GM19328 (cell line): Measurements from ENCODE around the gene HAAO.
A peak's percentile ranks its signal among the peaks of the same experiment; 100 is the strongest.

Experiments used
- ATAC-seq: cut with Tn5 transposase; IDR thresholded peaks from one replicate; pipeline ENCODE4 v1.9.1; 2021; ENCODE audit warnings: mild to moderate bottlenecking, moderate library complexity; ENCODE audit not compliant: unreplicated experiment

Gene HAAO

DNA sequence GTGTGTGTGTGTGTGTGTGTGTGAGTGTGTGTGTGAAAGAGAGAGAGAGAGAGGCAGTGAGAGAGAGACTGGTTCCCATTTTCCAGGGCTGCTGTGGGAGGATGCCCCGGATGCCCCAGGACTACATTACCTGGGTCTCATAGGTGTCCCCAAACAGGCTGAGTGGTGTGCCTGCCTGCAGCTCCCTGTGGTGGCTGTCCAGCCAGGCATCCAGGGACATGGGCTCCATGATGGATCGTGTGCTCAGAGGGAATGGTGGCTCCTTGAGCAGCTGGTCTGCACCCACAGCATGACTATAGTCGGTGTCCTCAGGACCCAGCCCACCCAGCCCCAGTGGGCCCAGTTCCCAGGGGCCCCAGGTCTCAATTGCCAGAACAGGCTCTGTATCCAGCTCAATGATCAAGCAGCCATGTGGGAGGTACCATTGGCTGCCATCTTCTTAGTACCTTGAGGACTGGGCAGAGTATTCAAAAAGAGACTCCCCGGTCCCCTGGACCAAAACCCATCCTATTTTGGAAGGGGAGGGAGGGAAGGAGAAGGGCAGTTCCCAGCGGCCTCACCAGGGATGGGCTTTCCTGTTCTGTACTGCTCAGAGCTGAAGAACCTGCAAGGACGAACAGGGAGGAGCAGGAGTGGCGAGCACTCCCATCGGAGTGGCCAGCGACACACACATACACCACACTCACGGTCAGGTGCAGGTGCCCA, 22.6 kb downstream of the HAAO start:
- ATAC-seq: no peak

GRCh38 chr2:42768706-42769256, 23.6 kb downstream of the HAAO start:
- no peak for ATAC-seq

DNA sequence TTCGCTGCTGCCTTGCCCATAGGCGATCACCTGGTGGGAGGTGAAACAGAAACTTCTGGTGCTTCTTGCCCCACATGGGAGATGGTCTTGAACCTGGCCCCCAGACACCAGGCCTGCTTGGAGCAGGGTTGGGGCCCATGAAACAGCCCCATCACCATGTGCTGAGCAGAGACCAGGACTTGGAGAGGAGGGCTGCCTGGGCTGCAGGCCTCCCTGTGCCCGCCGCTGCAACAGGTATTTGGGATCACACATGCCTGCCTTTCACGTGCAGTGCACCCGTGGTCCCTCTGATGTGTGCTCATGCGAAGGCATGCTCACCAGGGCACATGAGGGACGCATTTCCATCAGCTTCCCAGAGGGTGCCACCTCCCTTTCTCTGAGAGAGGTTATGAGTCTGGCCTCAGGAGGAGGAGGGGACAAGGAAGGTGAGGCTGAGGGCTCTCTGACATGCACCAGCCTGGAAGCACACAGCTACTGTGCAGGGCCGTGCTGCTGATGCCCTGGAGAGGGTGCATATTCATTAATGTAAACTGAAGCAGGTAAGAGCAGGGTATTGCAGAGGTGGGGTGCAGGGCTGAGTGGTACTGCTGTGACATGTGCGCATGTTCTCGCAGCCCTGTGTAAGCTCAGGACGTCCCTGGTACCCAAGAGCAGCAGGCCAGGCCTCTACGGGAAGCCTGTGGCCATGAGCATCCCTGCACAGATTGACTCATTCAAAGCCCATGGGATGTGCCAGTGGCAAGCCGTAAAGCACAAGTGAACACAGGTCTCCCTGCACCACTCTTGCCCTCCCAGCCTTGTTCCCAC, 24.3 kb downstream of the HAAO start:
- no peak for ATAC-seq

DNA sequence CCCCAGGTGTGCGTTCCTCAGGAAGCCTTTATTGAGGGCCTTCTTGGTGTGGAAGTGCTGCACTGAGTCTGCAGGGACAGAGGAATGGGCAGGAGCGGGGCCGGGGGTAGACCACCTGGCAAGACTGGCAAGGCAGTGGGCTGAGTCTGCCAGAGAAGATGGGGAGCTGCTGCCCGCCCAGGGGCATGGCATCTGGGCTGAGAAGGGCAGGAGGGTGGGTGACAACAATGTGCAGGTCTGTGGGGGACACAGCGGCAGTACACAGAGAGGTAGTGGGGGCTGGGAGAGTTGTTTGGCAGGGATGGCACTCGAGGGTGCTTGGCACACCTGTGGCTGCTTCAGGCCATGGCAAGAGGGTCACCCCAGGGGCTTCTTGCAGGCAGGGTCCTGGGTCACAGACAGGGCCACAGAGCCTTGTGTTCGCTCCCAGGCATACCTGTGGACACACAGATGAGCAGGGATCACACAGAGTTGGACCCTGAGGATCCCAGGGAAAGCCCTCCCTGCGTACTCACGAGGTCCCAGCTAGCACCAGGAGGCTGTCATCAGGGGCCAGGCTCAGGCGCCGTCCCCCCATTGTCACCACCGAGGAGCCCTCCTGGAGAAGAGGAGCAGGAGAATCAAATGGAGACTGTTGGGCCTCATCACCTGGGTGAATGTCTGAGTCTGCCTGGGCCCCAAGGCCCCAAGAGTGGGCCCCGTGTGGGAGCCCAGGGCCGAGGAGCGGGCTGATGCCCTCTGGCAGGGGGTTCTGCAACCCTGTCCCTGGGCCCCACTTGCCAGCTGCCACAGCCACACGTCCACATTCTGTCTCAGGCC, 25.1 kb downstream of the HAAO start:
- ATAC-seq: no peak

DNA sequence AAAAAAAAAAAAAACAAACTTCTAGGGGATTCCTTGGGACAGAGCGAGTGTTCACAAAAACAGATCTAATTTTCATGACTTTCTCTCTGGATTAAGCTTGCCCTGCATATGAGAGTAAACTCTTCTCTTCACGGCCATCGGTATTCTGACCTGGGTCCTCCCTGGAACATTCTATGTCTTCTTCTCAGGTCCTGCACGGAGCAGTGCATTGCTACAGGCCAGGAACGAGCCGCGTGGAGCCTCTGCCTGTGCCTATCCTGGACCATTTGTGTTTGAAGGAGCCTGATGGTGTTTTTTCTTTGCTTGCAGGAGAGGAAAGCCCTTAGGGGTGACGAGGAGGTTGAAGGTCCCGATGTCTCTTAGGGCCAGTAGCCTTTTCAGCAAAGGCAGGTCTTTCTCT, 26.7 kb downstream of the HAAO start:
- no peak for ATAC-seq

GRCh38 chr2:42764901-42765300, 27.5 kb downstream of the HAAO start:
- ATAC-seq: no peak

DNA sequence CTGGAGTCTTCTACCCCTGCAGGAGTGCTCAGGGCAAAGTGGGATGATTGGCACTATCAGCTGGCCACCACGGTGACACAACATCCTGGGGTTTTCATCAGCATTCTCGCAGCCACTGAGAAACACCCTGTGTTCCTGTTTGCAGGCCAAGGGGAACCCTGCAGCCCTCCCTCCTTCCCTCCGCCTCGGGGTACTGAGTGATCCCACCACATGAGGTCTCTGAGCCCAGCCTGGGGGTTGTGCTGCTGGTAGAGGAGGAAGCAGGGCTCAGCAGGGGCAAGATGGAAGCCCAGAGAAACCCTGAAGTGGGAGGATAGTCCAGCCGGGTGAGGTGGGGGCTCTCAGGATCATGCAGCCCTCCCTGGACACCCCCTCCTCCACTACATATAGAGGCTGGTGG, 28.3 kb downstream of the HAAO start, which contains the start of gene OXER1:
Gene OXER1, minus strand, starts transcription at position 40 of the 400 bp plus-strand sequence. CDS start 73 bp downstream, outside the sequence.
- no peak for ATAC-seq

DNA sequence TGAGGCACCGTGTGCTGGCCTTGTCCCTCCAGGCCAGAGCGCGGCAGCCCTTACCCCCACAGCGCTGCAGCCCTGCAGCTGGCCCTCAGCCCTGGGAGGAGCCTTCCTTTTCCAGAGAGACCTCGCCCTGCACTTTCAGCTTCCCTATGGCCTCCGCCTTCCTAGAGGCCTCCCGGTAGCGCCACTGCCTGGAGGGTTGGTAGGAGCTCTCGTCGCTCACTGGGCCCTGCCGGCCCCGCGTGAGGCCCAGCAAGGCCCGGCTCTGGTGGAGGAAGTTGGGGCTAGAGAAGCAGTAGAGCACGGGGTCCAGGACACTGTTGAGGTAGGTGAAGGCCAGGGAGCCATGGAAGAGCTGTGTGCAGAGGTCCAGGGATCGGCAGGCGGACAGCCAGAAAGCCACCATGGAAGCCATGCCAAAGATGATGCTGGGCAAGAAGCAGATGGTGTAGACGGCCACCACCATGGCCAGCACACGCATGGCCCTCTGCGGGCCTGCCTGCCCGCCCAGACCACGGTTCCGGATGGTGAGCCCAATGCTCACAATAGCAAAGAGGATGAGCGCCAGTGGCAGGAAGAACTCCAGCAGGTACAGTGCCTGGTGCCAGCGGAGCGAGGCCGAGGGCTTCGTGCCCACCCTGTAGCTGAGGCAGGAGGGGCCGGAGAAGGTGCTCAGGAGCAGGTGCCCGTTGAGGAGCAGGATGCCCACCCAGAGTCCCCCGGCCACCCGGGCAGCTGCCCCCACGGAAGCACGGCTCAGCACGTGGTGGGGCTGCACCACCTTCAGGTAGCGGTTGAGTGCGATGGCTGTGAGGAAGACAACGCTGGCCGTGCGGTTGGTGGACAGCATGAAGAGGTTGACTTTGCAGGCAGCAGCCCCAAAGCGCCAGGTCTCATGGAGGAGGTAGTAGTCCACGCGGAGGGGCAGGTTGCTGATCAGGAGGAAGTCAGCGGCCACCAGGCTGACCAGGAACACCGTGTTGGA, 29.3 kb downstream of the HAAO start:
- no peak for ATAC-seq

DNA sequence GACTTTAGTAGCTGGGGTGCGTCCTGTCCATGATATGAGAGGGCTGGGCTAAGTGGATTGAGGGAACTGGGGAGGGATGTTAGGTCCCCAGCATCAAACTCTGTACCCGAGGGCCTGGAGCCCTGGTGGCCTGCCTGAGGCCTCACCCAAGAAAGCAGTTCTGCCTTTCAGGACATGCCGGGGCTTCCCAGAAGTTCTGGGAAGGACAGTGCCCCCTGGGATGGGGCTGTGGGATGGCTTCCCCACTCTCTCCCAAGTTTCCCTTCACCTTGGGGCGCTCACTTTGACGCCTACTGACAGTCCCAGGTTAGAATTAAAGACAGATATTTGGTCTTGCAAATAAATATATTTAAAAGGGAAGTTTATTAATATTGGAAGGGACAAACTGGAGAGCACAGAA, 30.2 kb downstream of the HAAO start:
- no peak for ATAC-seq

DNA sequence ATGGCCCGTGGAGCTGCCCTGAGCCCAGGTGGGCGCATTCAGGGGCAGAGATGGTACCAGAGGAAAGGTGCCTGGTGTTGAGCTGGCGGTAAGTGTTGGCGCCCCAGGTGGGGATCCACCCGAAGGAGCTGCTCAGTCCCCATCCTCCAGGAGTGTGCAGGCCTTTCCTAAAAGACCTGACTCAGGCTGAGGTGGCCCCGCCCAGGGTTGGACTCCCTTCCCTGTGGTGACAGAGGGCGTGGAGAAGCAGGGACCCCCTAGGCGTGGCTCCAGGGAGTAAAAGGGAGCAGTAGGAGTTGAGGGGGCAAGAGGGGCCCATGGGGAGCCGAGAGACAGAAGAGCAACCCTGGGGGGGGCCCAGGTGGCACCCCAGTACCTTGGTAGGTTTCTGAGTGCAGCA, 30.8 kb downstream of the HAAO start:
- no peak for ATAC-seq

GRCh38 chr2:42758751-42759150, 33.6 kb downstream of the HAAO start:
- ATAC-seq: no peak

DNA sequence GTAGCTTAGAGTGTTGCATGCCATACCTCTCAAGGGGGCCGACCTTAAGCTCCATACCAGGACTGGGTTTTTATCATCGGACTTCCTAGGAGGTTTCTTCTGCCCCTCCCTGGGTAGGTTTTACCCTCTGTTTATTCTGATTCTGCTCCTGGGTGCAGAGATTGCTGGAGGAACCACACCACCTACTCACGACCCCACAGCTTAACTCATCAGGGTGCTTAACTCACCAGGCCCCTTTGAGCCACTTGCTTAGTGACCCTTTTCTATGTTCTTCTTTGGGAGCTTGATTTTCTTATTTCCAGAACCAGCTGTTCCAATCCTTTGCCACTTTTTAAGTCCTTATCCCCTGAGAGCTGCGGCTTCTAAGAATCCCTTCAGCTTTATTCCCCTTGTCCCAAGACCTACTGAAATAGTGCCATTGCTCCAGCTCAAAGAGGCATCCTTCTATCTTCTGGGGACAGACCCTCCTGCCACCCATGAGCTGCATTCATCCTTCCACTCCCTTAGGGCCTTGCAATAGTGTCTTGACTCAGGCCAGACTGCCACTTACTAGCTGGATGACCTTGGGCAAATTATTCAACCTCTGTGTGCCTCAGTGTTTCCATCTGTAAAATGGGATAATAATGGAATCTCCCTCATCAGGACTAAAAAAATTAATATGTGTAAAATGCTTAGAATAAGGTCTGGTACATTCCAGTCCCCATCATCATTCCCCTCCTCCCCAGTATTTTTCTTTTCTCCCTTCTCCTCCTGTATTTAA, 34.2 kb downstream of the HAAO start:
- no peak for ATAC-seq

DNA sequence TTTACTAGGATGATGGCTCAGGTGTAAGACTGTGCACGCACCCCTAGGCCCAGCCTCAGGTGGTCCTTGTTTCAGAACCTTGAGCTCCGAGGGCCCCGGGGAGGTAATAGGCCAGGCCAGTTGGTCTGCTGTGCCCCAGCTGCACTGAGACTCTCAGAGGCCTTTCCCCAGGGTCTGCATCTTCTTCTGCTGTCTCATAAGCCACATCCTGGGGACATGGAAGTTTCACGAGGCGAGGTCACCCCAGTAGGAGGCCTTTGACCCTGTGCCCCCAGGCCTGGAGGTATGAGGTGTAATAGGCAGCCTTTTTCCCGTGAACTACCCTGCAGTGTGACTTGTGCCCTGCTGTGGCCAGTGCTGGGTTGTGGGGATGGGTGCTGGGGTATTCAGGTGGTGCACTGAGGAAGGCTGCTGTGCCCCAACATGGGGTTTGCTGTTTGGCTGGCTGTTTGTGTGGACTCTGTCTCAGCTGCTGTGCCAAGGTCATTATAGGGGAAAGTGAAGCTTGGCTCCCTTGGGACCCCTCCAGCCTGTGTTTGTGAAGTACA, 35.3 kb downstream of the HAAO start:
- ATAC-seq: no peak

GRCh38 chr2:42756150-42756775, 36.1 kb downstream of the HAAO start:
- no peak for ATAC-seq

DNA sequence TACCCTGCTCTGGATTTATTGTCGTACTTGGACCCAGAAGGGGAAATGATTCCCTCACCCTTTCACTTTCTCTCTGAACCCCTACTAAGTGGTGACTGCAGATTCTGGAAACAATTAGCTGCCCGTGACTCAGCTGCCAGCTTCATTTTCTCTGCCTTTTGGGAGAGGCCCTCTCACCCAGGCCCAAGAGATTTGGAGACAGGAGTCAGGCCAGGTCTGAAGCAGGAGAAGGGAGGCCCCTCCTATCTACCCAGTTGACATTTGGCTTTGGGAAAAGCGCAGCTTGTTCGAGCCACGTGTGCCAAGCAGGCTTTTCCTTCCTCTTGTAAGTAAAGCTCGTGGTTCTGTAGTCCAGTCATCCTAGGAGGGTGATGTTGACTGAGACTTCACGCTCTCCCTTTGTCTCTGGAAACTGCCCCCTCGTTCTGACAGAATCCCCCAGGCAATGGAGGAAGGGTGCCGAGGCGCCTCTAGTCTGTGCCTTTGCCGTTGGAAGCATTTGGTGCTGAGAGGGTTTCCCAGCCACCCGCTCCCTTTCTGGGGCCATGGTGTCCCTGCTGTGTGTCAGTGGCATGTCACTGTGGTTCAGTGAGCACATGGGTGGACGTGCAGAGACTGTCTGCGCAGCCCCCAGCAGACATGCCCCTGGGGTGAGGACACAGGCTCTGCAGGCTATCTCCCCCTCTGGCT, 37.0 kb downstream of the HAAO start:
- ATAC-seq: no peak

DNA sequence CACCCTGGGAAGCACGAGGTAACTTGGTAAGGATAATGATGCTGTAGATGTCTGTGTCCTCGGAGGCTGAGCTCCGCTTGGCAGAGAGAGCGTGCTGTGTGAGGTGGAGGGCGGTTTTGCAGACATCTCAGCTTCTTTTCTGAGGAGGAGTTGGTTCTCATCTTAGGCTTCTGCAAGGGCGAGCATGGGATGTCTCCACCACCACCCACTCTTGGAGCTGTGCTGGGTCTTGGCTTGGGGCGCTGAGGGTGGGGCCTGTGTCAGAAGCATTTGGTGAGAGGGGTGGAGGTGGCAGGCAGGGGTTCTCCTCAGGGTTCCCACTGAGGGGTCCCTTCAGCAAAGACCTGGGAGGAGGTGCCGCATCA, 37.6 kb downstream of the HAAO start:
- no peak for ATAC-seq

DNA sequence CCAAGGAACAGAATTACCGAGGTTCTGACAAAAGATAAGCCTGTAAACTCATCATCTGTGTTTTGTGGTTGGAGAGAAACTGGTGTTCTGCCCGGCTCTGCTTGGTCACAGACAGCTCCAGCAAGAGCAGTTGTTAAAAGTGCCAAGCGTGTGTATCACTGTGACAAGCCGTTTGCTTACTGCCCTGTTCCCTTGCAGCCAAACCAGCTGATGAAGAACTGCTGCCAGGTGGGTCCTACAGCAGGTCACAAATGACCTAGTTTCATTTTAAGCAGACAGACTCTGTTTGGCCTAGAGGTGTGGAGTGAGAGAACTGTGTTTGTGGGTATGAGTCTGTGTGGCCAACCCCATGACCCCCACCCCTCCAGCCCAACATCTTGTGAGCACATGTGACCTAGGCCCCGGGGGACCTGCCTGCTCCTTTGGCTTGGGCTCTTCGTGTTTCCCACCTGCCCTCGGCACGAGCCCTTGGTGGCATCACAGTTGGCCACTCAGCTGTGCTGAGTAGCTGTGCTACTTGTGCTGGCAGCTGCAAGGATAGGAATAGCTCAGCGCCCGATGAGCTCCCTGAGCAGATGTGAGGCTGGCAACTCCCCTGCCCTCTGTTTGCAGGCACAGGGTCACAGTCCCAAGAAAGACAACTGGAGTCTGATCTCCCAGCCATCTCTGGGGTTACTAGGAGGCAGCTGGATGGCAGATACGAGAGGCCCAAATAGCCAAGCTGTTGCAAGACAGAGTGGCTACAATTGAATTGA, 38.2 kb downstream of the HAAO start:
- peak; percentile 51 for ATAC-seq
